ENCODE measurements around the gene PHF1.

PHF1 gene

GRCh38 chr6:33454009-33454946 is 43.5 kb downstream of the PHF1 start, which contains the start of gene ZBTB9:
ZBTB9 (plus strand) TSS chr6:33454576; CDS start chr6:33455101, 525 bp downstream.
- DNase-seq (ENCODE audit: low spot score), result peak; percentile 99

- no peak for DNase-seq (ENCODE audit: low spot score)
Observed at GRCh38 chr6:33455051-33455450, 44.2 kb downstream of the PHF1 start.

DNA sequence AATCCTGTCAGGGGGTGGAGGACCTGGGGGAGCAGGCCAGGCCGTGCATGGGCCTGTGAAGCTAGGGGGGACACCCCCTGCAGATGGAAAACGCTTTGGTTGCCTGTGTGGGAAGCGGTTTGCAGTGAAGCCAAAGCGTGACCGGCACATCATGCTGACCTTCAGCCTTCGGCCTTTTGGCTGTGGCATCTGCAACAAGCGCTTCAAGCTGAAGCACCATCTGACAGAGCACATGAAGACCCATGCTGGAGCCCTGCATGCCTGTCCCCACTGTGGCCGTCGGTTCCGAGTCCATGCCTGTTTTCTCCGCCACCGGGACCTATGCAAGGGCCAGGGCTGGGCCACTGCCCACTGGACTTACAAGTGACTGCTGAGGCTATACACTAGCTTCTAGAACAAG is 45.3 kb downstream of the PHF1 start:
- DNase-seq (ENCODE audit: low spot score), result no peak

GRCh38 chr6:33458676-33459075 is 47.9 kb downstream of the PHF1 start:
- DNase-seq (ENCODE audit: low spot score), result no peak

- no peak for DNase-seq (ENCODE audit: low spot score)
Observed at GRCh38 chr6:33459226-33459625, 48.4 kb downstream of the PHF1 start.
